Astrocyte (in vitro differentiated cells and primary cell): ENCODE results near the gene GMEB2. TPM values are rescaled to one million over a fixed set of nuclear protein-coding genes. Genes with fewer than 3 reads are reported as not detected.

ENCODE experiments used
- DNase-seq: peaks from one replicate; pipeline ENCODE4 v3.0.0-alpha.2; 2010; ENCODE audit warnings: low read depth
- FAIRE-seq: peaks from 2 replicates; lab custom pipeline; 2011; peaks lifted over from hg19 to GRCh38; lab: Jason Lieb, UNC
- H2AFZ ChIP-seq: 2 replicates; pipeline ENCODE4 v1.6.0; 2012; ENCODE audit warnings: low read depth, low read length, inconsistent platforms
- H3K27ac ChIP-seq: 2 replicates; pipeline ENCODE4 v1.5.1; 2011; ENCODE audit warnings: low read depth, low read length, inconsistent platforms
- H3K27me3 ChIP-seq: 2 replicates; pipeline ENCODE4 v1.6.0; 2011; ENCODE audit warnings: low read length, inconsistent platforms; ENCODE audit not compliant: insufficient read depth
- H3K36me3 ChIP-seq: 2 replicates; pipeline ENCODE4 v1.5.1; 2011; ENCODE audit warnings: low read length, inconsistent platforms; ENCODE audit not compliant: insufficient read depth
- H3K4me1 ChIP-seq: 2 replicates; pipeline ENCODE4 v1.5.1; 2011; ENCODE audit warnings: low read length, inconsistent platforms; ENCODE audit not compliant: insufficient read depth
- H3K4me2 ChIP-seq: 2 replicates; pipeline ENCODE4 v1.6.0; 2012; ENCODE audit warnings: low read length, inconsistent platforms
- H3K4me3 ChIP-seq: 2 replicates; pipeline ENCODE4 v1.5.1; 2011; ENCODE audit warnings: low read depth, mild to moderate bottlenecking, low read length, inconsistent platforms; ENCODE audit not compliant: insufficient read depth
- H3K79me2 ChIP-seq: 2 replicates; pipeline ENCODE4 v1.6.0; 2012; ENCODE audit warnings: mild to moderate bottlenecking, low read length, inconsistent platforms; ENCODE audit not compliant: insufficient read depth
- H3K9ac ChIP-seq: 2 replicates; pipeline ENCODE4 v1.6.0; 2012; ENCODE audit warnings: mild to moderate bottlenecking, low read length, inconsistent platforms
- H3K9me3 ChIP-seq: 2 replicates; pipeline ENCODE4 v1.5.1; 2012; ENCODE audit warnings: low read depth, mild to moderate bottlenecking, low read length, inconsistent platforms; ENCODE audit not compliant: insufficient read depth
- H4K20me1 ChIP-seq: 2 replicates; pipeline ENCODE4 v1.6.0; 2012; ENCODE audit warnings: low read length, inconsistent platforms; ENCODE audit not compliant: insufficient read depth
- H3K27ac Mint-ChIP-seq: one replicate; pipeline ENCODE4 v1.8.0; 2021; ENCODE audit warnings: mild to moderate bottlenecking, mixed read lengths; ENCODE audit not compliant: unreplicated experiment
- H3K27me3 Mint-ChIP-seq: one replicate; pipeline ENCODE4 v1.8.0; 2021; ENCODE audit warnings: low read depth, mixed read lengths; ENCODE audit not compliant: unreplicated experiment
- H3K36me3 Mint-ChIP-seq: one replicate; pipeline ENCODE4 v1.8.0; 2021; ENCODE audit warnings: low read depth, mixed read lengths; ENCODE audit not compliant: unreplicated experiment
- H3K4me1 Mint-ChIP-seq: one replicate; pipeline ENCODE4 v1.8.0; 2021; ENCODE audit warnings: low read depth, mixed read lengths; ENCODE audit not compliant: unreplicated experiment
- H3K4me3 Mint-ChIP-seq: one replicate; pipeline ENCODE4 v1.8.0; 2021; ENCODE audit warnings: mild to moderate bottlenecking, moderate library complexity, mixed read lengths; ENCODE audit not compliant: unreplicated experiment
- H3K9me3 Mint-ChIP-seq: one replicate; pipeline ENCODE4 v1.8.0; 2021; ENCODE audit warnings: mild to moderate bottlenecking, mixed read lengths; ENCODE audit not compliant: unreplicated experiment
- EZH2 ChIP-seq: IDR thresholded peaks from 2 replicates; pipeline ENCODE4 v1.6.1; 2012; ENCODE audit warnings: mild to moderate bottlenecking, low read length, inconsistent platforms; ENCODE audit not compliant: insufficient read depth
- total RNA-seq: library from RNA; stranded (reverse); gene quantifications from 2 replicates; pipeline ENCODE4 v1.2.1, GENCODE V29; 2021
- TF ChIP-seq, protein P1 (sequence below): IDR thresholded peaks from 2 replicates; pipeline ENCODE4 v1.5.1; 2011; ENCODE audit warnings: low read depth, mild to moderate bottlenecking, inconsistent platforms, low read length, moderate library complexity; ENCODE audit not compliant: insufficient read depth

GMEB2 gene
- total RNA-seq, 1 donor from 2014 or later = 11.7 TPM

GRCh38 chr20:63591786-63592355, 35.0 kb downstream of the GMEB2 start:
- Histone ChIP-seq H4K20me1 (no peaks in the 10 kb centered on the region), H3K9ac (no peak overlapping the region), H3K27ac (no peak overlapping the region), H3K4me1 (peaks cover 7% of the 10 kb centered on the region), H2AFZ (no peak overlapping the region), H3K4me2 (no peak overlapping the region), H3K9me3 (no peaks in the 10 kb centered on the region), H3K4me3 (no peak overlapping the region), H3K36me3 (no peaks in the 10 kb centered on the region), H3K27me3 (no peaks in the 10 kb centered on the region), H3K79me2 (no peaks in the 10 kb centered on the region)
- peaks cover 2% of the 10 kb centered on the region for H3K4me1 Mint-ChIP-seq
- H3K36me3 Mint-ChIP-seq = peaks cover 14% of the 10 kb centered on the region
- no peaks in the 10 kb centered on the region for H3K9me3 Mint-ChIP-seq
- FAIRE-seq (no peak), DNase-seq (no peak)
- H3K27me3 Mint-ChIP-seq = no peaks in the 10 kb centered on the region
- H3K27ac Mint-ChIP-seq = no peak overlapping the region
- H3K4me3 Mint-ChIP-seq = no peak overlapping the region
- no peak for TF ChIP-seq EZH2
- TF ChIP-seq, protein P1, sequence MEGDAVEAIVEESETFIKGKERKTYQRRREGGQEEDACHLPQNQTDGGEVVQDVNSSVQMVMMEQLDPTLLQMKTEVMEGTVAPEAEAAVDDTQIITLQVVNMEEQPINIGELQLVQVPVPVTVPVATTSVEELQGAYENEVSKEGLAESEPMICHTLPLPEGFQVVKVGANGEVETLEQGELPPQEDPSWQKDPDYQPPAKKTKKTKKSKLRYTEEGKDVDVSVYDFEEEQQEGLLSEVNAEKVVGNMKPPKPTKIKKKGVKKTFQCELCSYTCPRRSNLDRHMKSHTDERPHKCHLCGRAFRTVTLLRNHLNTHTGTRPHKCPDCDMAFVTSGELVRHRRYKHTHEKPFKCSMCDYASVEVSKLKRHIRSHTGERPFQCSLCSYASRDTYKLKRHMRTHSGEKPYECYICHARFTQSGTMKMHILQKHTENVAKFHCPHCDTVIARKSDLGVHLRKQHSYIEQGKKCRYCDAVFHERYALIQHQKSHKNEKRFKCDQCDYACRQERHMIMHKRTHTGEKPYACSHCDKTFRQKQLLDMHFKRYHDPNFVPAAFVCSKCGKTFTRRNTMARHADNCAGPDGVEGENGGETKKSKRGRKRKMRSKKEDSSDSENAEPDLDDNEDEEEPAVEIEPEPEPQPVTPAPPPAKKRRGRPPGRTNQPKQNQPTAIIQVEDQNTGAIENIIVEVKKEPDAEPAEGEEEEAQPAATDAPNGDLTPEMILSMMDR = no peak

- Histone ChIP-seq H3K27ac (no peak overlapping the region), H3K4me2 (no peak overlapping the region), H3K9me3 (no peaks in the 10 kb centered on the region), H3K79me2 (no peaks in the 10 kb centered on the region), H3K27me3 (no peaks in the 10 kb centered on the region), H3K4me3 (no peak overlapping the region), H2AFZ (no peak overlapping the region), H3K4me1 (peaks cover 7% of the 10 kb centered on the region), H3K9ac (no peak overlapping the region), H4K20me1 (no peaks in the 10 kb centered on the region), H3K36me3 (no peaks in the 10 kb centered on the region)
- TF ChIP-seq, protein P1 = no peak
- no peak for TF ChIP-seq EZH2
- no peak overlapping the region for H3K4me3 Mint-ChIP-seq
- no peak for DNase-seq
- FAIRE-seq = no peak
- H3K27me3 Mint-ChIP-seq = no peaks in the 10 kb centered on the region
- no peaks in the 10 kb centered on the region for H3K9me3 Mint-ChIP-seq
- H3K27ac Mint-ChIP-seq = no peak overlapping the region
- peaks cover 2% of the 10 kb centered on the region for H3K4me1 Mint-ChIP-seq
- peaks cover 14% of the 10 kb centered on the region for H3K36me3 Mint-ChIP-seq
These were observed 35.8 kb downstream of the GMEB2 start for GRCh38 chr20:63591147-63591533.
